Stimulated activated CD8-positive, alpha-beta memory T cell treated with anti-CD3 and anti-CD28 coated beads, Interleukin-15, amount 100 ng/mL, for 24 hours (primary cell): ENCODE data around the gene SLC49A3.
"Not testable (repeated sequence)": the region's sequence is repeated elsewhere in the genome, so short reads cannot be mapped to it uniquely, and the experiment has no call there.

ENCODE experiments used
- DNase-seq: peaks from one replicate; pipeline ENCODE4 v3.0.0-alpha.2; 2020; ENCODE audit warnings: low read depth

Gene SLC49A3

DNA sequence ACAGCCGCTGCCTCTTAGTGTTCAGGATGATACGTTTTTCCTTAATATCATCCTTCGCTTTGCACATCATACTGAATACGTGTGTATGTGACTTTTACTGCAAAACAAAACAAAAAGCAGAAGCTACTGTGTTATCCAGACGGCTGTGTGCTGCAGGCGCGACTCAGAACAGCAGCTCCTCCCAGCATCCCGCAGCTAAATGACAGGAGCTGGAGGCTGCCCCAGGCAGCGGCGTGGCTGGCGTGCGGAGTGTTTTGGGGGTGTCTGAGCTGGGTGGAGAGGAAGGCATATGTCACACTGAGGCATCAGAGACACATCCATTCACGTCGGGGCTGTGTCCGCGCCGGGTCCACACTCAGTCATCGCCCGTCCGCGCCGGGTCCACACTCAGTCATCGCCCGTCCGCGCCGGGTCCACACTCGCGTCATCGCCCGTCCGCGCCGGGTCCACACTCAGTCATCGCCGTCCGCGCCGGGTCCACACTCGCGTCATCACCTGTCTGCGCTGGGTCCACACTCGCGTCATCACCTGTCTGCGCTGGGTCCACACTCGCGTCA lies 33.3 kb upstream of the SLC49A3 start:
- DNase-seq: no peak

GRCh38 chr4:721261-722168 lies 32.6 kb upstream of the SLC49A3 start:
- DNase-seq: no peak

DNA sequence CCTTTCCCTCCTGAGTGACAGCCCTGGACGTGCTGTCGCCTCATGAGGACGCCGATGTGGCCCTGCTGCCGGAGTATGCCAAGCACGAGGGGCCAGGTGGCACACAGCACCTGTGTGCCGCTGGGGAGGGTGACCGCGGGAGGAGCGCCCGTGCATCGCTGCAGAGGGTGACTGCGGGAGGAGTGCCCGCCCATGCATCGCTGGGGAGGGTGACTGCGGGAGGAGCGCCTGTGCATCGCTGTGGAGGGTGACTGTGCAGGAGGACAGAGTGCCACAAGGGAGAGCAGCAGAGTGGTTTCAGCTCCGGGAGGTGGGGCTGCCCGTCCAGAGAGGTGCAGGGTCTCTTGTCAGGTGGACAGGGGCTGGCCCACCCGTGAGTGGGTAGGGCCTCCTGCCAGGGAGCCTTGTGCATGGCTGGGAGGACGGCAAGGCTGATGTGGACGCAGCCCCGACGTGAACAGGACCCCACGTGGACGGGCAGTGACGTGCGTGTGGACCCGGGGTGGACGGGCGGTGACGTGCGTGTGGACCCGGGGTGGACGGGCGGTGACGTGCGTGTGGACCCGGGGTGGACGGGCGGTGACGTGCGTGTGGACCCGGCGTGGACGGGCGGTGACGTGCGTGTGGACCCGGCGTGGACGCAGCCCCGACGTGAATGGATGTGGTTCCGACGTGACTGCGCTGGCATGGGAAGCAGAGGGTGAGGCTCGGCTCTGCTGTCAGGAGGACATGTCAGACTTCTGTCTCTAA lies 31.3 kb upstream of the SLC49A3 start:
- no peak for DNase-seq

GRCh38 chr4:718460-718859 lies 29.5 kb upstream of the SLC49A3 start:
- no peak for DNase-seq

GRCh38 chr4:717601-718320 lies 28.8 kb upstream of the SLC49A3 start:
- no peak for DNase-seq

DNA sequence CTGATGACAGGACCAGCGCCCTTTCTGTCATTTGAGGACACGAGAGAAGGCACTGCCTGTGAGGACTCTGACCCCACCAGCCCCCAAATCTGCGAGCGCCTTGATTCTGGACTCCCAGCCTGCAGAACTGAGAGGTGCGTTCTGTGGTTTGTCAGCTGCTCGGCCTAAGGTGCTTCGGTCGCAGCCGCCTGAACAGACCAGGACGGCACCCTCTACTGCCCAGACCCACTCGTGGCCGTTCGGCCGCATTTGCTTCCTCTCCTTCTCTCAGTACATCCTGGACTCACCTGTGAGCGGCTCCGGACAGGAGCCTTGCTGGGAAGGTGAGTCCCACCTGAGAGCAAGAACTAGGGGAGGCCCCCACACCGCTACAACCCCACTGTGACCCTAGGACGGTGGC lies 25.1 kb upstream of the SLC49A3 start:
- no peak for DNase-seq

DNA sequence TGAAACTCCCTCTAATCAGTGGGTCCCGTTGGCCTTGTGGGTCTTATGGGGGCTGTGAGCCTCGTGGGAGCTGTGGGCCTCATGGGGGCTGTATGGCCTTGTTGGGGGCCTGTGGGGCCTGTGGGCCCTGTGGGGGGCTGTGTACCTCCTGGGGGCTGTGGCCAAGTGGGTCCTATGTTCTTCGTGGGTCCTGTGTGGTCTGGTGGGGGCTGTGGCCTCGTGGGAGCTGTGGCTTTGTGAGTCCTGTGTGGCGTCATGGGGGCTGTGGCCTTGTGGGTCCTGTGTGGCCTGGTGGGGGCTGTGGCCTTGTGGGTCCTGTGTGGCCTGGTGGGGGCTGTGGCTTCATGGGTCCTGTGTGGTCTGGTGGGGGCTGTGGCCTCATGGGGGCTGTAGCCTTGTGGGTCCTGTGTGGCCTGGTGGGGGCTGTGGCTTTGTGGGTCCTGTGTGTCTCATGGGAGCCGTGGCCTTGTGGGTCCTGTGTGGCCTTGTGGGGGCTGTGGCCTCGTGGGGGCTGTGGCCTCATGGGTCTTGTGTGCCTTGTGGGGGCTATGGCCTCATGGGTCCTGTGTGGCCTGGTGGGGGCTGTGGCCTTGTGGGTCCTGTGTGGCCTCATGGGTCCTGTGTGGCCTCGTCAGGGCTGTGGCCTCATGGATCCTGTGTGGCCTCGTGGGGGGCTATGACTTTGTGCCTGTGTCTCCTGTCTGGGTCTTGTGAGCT lies 24.1 kb upstream of the SLC49A3 start:
- no peak for DNase-seq

DNA sequence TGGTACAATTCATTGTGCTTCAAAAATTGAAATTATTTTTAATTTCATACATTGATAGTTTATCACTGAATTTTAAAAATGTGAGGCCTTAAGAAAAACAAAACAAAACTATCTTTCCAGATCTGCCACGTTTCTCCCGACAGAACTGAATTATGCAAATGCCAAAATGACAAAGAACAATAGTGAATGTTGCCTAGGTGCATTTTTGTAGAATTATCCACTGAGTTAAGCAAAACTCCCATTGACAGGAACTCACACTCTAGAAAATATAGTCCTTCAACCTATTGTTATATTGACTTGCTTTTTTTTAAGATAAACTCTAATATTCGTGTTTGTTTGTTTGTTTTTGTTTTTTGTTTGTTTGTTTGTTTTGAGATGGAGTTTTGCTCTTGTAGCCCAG lies 23.1 kb upstream of the SLC49A3 start:
- no peak for DNase-seq

GRCh38 chr4:710916-711315 lies 22.0 kb upstream of the SLC49A3 start:
- DNase-seq: no peak

- DNase-seq: no peak
Measured at GRCh38 chr4:710116-710515, 21.2 kb upstream of the SLC49A3 start.

GRCh38 chr4:709348-709747 lies 20.4 kb upstream of the SLC49A3 start:
- no peak for DNase-seq

DNA sequence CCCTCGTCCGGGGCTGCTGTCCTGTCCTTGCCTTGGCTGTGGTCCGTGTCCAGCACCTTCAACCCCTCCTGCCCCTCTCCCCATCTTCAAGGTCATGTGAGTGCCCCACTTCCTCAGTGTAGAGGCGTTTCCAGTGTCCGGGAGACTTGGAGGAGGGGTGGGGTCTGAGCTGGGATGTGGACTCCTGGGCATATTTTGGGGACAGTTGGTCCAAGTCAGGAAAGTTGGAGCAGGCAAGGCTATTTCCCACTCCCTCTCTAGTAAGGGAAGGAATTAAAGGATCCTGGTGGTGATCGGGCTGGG lies 19.6 kb upstream of the SLC49A3 start:
- no peak for DNase-seq

DNA sequence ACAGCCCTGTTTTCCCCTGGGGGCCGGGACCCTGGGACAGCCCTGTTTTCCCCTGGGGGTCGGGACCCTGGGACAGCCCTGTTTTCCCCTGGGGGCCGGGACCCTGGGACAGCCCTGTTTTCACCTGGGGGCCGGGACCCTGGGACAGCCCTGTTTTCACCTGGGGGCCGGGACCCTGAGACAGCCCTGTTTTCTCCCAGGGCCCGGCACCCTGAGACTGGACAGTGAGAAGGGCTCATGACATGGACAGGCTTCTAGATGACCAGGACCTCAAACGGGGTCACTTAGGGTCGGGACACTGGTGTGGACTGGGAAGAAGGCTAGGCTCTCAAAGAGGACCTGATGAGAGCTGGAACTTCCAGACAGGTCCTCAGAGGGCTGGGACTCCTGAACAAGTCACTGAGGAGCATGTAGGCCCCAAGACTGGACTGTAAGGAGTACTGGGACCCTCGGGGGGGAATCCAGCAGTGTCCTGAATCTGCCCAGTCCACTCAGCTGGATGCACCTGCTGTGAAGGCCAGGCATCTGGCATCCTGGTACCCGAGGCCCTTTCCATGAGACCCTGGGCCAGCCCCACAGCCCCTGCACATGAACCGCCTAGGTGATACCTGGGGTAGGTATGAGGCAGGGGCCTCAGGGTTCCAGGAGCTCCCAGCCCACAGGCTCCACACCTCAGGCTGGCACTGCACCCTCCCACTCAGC lies 19.1 kb upstream of the SLC49A3 start:
- DNase-seq: no peak

GRCh38 chr4:706834-707598 lies 18.1 kb upstream of the SLC49A3 start:
- DNase-seq: no peak

- DNase-seq: not testable (repeated sequence)
Measured at GRCh38 chr4:706083-706633, 17.2 kb upstream of the SLC49A3 start.

GRCh38 chr4:705278-706082 lies 16.5 kb upstream of the SLC49A3 start, which contains the start of gene PCGF3:
PCGF3 (plus strand) TSS chr4:705832; CDS start chr4:733681, 27,849 bp downstream.
- peak; percentile 97 for DNase-seq

GRCh38 chr4:704971-705277 lies 16.0 kb upstream of the SLC49A3 start:
- no peak for DNase-seq

GRCh38 chr4:704198-704891 lies 15.4 kb upstream of the SLC49A3 start:
- DNase-seq: no peak
